ENCODE data around the gene CREG1. TPM values are rescaled to one million over a fixed set of nuclear protein-coding genes. Genes with fewer than 3 reads are reported as not detected.

The CREG1 gene
- total and polyA plus RNA-seq, 2 of the 8 experiments (the other 6 are each of a cell fraction or from before 2014, with no cell fraction given), result 29.8 to 30.1 TPM

- no peak overlapping the region for H4K91ac ChIP-seq (replicated peaks; ENCODE audit: insufficient read length, low read length)
- H3K4ac ChIP-seq (replicated peaks; ENCODE audit: insufficient read length, low read depth, low read length), result no peak overlapping the region
- H3K23ac ChIP-seq (ENCODE audit: insufficient read length), result no peak overlapping the region
- POLR2A ChIA-PET (ENCODE audit: partially characterized antibody), result no interaction called here
- no peak overlapping the region for H2AK5ac ChIP-seq (ENCODE audit: low read depth, low read length)
- H3K4me3 ChIP-seq (ENCODE audit: extremely low read depth in 1 of 4, insufficient read depth in 2 of 4, low read depth in 3 of 4, low read length in 4 of 4), result no peak overlapping the region
- no peaks in the 10 kb centered on the region for H4K20me1 ChIP-seq (replicated peaks in 1 of 2; ENCODE audit: control insufficient read depth in 1 of 2, insufficient read depth in 2 of 2, low read length in 2 of 2)
- no peaks in the 10 kb centered on the region for H3K27me3 ChIP-seq (replicated peaks in 1 of 4; ENCODE audit: control insufficient read depth in 3 of 4, extremely low read depth in 1 of 4, insufficient read depth in 3 of 4, low read length in 3 of 4)
- H4K8ac ChIP-seq (ENCODE audit: extremely low read depth, insufficient read depth, low read length), result no peak overlapping the region
- no peak overlapping the region for H3K27ac ChIP-seq (ENCODE audit: low read depth, low read length)
- H3K79me2 ChIP-seq (ENCODE audit: control insufficient read depth in 1 of 2, insufficient read depth in 2 of 2, low read length in 2 of 2), result no peaks in the 10 kb centered on the region
- CTCF ChIA-PET (ENCODE audit: partially characterized antibody), result interaction anchor here (0.7 to 1.4 kb wide), 4 partner anchors 9 to 61 kb away, joined by 3 to 4 read pairs (median 3); no protein-coding TSS in a partner anchor
- FAIRE-seq, result no peak
- H2AFZ ChIP-seq (ENCODE audit: low read length), result no peak overlapping the region; the same call in 1 of the 2 replicates
- no peaks in the 10 kb centered on the region for H3K4me1 ChIP-seq (replicated peaks in 1 of 4; ENCODE audit: control insufficient read depth in 3 of 4, insufficient read depth in 4 of 4, low read length in 3 of 4)
- no peak overlapping the region for H3K56ac ChIP-seq (replicated peaks; ENCODE audit: insufficient read length, low read depth, low read length)
- H3K23me2 ChIP-seq (ENCODE audit: low read depth, low read length), result no peaks in the 10 kb centered on the region
- H3K36me3 ChIP-seq (ENCODE audit: control insufficient read depth in 2 of 4, insufficient read depth in 4 of 4, low read length in 3 of 4), result no peaks in the 10 kb centered on the region
- 94% methylated on average over 5 of the region's 5 CpGs; no CpG with 5 or more reads in 1 of the 2 experiments for WGBS, 2 experiments (ENCODE audit: extremely low coverage in 1 of 2, insufficient coverage in 1 of 2, insufficient read length in 1 of 2, insufficient replicate concordance in 2 of 2, low coverage in 1 of 2, low lambda C conversion rate in 2 of 2, missing lambda C conversion rate in 1 of 2)
- H2BK120ac ChIP-seq (replicated peaks; ENCODE audit: low read depth, low read length), result no peak overlapping the region
- no peak overlapping the region for H4K5ac ChIP-seq (ENCODE audit: insufficient read length, low read depth, low read length)
- H3K18ac ChIP-seq (ENCODE audit: extremely low read depth, low read length), result no peak overlapping the region
- no peak overlapping the region for H3K14ac ChIP-seq (ENCODE audit: insufficient read length)
- no peak overlapping the region for H3K9ac ChIP-seq (replicated peaks in 1 of 4; ENCODE audit: extremely low read depth in 1 of 4, low read depth in 3 of 4, low read length in 3 of 4)
- H3K4me2 ChIP-seq (ENCODE audit: insufficient read depth in 1 of 2, low read depth in 2 of 2, low read length in 2 of 2), result no peak overlapping the region
- H2BK15ac ChIP-seq (ENCODE audit: low read length), result no peak overlapping the region
- no peak overlapping the region for H2BK12ac ChIP-seq (ENCODE audit: low read depth, low read length)
- TF ChIP-seq EZH2 (IDR thresholded peaks at IDR 0.05; ENCODE audit: low read depth, low read length, severe bottlenecking), result no peak
- no peak for TF ChIP-seq ZNF274 (IDR thresholded peaks at IDR 0.05; ENCODE audit: borderline replicate concordance, extremely low read depth, low read length)
- TF ChIP-seq SP2 (IDR thresholded peaks at IDR 0.05; ENCODE audit: low read length), result no peak
- TF ChIP-seq, protein P1, sequence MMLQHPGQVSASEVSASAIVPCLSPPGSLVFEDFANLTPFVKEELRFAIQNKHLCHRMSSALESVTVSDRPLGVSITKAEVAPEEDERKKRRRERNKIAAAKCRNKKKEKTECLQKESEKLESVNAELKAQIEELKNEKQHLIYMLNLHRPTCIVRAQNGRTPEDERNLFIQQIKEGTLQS (IDR thresholded peaks at IDR 0.05; ENCODE audit: insufficient read depth, low read depth, low read length), result no peak
- TF ChIP-seq TAF7 (optimal IDR thresholded peaks at IDR 0.05; ENCODE audit: borderline replicate concordance, low read depth, low read length), result no peak
- TF ChIP-seq SIX5 (IDR thresholded peaks at IDR 0.05; ENCODE audit: low read depth, low read length), result no peak
- TF ChIP-seq CHD1 (IDR thresholded peaks at IDR 0.05; ENCODE audit: low read depth, low read length), result no peak
- no peak for TF ChIP-seq YY1 (IDR thresholded peaks at IDR 0.05; ENCODE audit: low read depth, low read length)
- TF ChIP-seq, protein P2, sequence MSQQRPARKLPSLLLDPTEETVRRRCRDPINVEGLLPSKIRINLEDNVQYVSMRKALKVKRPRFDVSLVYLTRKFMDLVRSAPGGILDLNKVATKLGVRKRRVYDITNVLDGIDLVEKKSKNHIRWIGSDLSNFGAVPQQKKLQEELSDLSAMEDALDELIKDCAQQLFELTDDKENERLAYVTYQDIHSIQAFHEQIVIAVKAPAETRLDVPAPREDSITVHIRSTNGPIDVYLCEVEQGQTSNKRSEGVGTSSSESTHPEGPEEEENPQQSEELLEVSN (IDR thresholded peaks at IDR 0.05), result no peak
- no peak for TF ChIP-seq RAD21 (IDR thresholded peaks at IDR 0.05 in 1 of 2, conservative IDR thresholded peaks at IDR 0.05 in 1 of 2; ENCODE audit: low read depth in 2 of 2, low read length in 2 of 2)
- no peaks in the 10 kb centered on the region for H3K79me1 ChIP-seq (ENCODE audit: low read depth, low read length)
- H3K9me3 ChIP-seq (ENCODE audit: insufficient read depth in 2 of 2, low read depth in 1 of 2, low read length in 1 of 2), result no peaks in the 10 kb centered on the region
- H2BK5ac ChIP-seq (ENCODE audit: low read depth, low read length), result no peak overlapping the region
- DNase-seq (ENCODE audit: low read depth in 1 of 2, low spot score in 2 of 2), result no peak
- no peak overlapping the region for H2BK20ac ChIP-seq (ENCODE audit: low read length)
Observed at GRCh38 chr1:167593860-167594259, 40.3 kb upstream of the CREG1 start.

All from H1 (cell line).